DOHH2 (cell line): ENCODE measurements around the gene WRAP73.

Source experiments
- H3F3A ChIP-seq: fragments of 200-600 bp; sonication (generic), shearing (Covaris generic); 2 replicates; pipeline ENCODE4 v1.6.0; 2016; ENCODE audit warnings: antibody characterized with exemption, mild to moderate bottlenecking; ENCODE audit not compliant: control insufficient read depth, insufficient read depth
- H3K27ac ChIP-seq: fragments of 200-600 bp; sonication (generic); 2 replicates; pipeline ENCODE4 v1.5.1; 2014; ENCODE audit warnings: low read depth, mild to moderate bottlenecking, low read length, moderate library complexity
- H3K27me3 ChIP-seq: fragments of 200-600 bp; sonication (generic); 2 replicates; pipeline ENCODE4 v1.6.1; 2014; ENCODE audit warnings: mild to moderate bottlenecking, low read length, mixed read lengths; ENCODE audit not compliant: control insufficient read depth
- H3K36me3 ChIP-seq: fragments of 200-600 bp; sonication (generic); 2 replicates; pipeline ENCODE4 v1.6.1; 2014; ENCODE audit warnings: mild to moderate bottlenecking, low read length, moderate library complexity, mixed read lengths; ENCODE audit not compliant: control insufficient read depth
- H3K4me1 ChIP-seq: fragments of 200-600 bp; sonication (generic); 2 replicates; pipeline ENCODE4 v1.6.1; 2014; ENCODE audit warnings: mild to moderate bottlenecking, low read length, mixed read lengths; ENCODE audit not compliant: control insufficient read depth
- H3K4me2 ChIP-seq: fragments of 200-600 bp; sonication (generic); 2 replicates; pipeline ENCODE4 v1.6.0; 2014; ENCODE audit warnings: mild to moderate bottlenecking, low read length, moderate library complexity
- H3K4me3 ChIP-seq: fragments of 200-600 bp; sonication (generic); 2 replicates; pipeline ENCODE4 v1.5.1; 2014; ENCODE audit warnings: mild to moderate bottlenecking, low read length, mixed read lengths
- H3K79me2 ChIP-seq: fragments of 200-600 bp; sonication (generic); 2 replicates; pipeline ENCODE4 v1.6.1; 2014; ENCODE audit warnings: mild to moderate bottlenecking, low read length, mixed read lengths; ENCODE audit not compliant: control insufficient read depth
- H3K9me2 ChIP-seq: fragments of 200-600 bp; sonication (generic); replicated peaks from 2 replicates; pipeline ENCODE4 v1.6.1; 2014; ENCODE audit warnings: mild to moderate bottlenecking, low read length, mixed read lengths; ENCODE audit not compliant: control insufficient read depth
- H3K9me3 ChIP-seq: fragments of 200-600 bp; sonication (generic); 2 replicates; pipeline ENCODE4 v1.6.1; 2014; ENCODE audit warnings: antibody characterized with exemption, low read length, mixed read lengths; ENCODE audit not compliant: control insufficient read depth, insufficient read depth
- H4K20me1 ChIP-seq: fragments of 200-600 bp; sonication (generic); 2 replicates; pipeline ENCODE4 v1.6.0; 2014; ENCODE audit warnings: low read depth, mild to moderate bottlenecking, antibody characterized with exemption, low read length, moderate library complexity; ENCODE audit not compliant: control insufficient read depth, insufficient read depth
- EZH2phosphoT487 ChIP-seq: fragments of 200-600 bp; sonication (generic); IDR thresholded peaks from 2 replicates; pipeline ENCODE4 v1.6.1; 2017; ENCODE audit warnings: borderline replicate concordance, mild to moderate bottlenecking, antibody characterized with exemption, low read length, moderate library complexity, mixed read lengths
- TF ChIP-seq, protein P1 (sequence below): fragments of 200-600 bp; sonication (generic); IDR thresholded peaks from one replicate; pipeline ENCODE4 v1.5.1; 2014; ENCODE audit warnings: antibody characterized with exemption, mild to moderate bottlenecking, low read depth, low read length; ENCODE audit not compliant: poor library complexity, severe bottlenecking

Gene WRAP73

DNA sequence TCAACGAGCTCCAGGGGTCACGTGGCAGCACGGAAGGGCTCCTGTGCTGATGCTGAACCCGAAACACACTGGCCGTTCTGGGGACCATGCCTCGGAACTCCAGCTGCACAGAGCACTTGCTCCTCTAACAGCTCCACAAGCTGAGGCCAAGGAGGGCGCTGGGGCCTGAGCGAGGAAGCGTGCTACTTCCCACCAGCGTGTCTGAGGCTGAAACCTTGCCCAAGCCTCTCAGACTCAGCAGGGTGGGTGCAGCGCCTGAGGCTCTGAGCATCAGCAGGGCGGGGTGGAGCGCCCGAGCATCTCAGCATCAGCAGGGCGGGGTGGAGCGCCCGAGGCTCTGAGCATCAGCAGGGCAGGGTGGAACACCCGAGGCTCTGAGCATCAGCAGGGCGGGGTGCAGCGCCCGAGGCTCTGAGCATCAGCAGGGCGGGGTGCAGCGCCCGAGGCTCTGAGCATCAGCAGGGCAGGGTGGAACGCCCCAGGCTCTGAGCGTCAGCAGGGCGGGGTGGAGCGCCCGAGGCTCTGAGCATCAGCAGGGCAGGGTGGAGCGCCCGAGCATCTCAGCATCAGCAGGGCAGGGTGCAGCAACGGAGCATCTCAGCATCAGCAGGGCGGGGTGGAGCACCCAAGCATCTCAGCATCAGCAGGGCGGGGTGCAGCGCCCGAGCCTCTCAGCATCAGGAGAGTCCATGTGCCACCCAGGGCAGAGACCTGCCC lies 9.6 kb downstream of the WRAP73 start:
- H4K20me1 ChIP-seq = no peaks in the 10 kb centered on the region
- H3K27ac ChIP-seq = no peak overlapping the region
- no peaks in the 10 kb centered on the region for H3K4me1 ChIP-seq
- H3F3A ChIP-seq = no peaks in the 10 kb centered on the region
- H3K4me2 ChIP-seq = no peak overlapping the region
- no peak overlapping the region for H3K4me3 ChIP-seq
- no peaks in the 10 kb centered on the region for H3K79me2 ChIP-seq
- no peak for TF ChIP-seq EZH2phosphoT487
- TF ChIP-seq, protein P1, sequence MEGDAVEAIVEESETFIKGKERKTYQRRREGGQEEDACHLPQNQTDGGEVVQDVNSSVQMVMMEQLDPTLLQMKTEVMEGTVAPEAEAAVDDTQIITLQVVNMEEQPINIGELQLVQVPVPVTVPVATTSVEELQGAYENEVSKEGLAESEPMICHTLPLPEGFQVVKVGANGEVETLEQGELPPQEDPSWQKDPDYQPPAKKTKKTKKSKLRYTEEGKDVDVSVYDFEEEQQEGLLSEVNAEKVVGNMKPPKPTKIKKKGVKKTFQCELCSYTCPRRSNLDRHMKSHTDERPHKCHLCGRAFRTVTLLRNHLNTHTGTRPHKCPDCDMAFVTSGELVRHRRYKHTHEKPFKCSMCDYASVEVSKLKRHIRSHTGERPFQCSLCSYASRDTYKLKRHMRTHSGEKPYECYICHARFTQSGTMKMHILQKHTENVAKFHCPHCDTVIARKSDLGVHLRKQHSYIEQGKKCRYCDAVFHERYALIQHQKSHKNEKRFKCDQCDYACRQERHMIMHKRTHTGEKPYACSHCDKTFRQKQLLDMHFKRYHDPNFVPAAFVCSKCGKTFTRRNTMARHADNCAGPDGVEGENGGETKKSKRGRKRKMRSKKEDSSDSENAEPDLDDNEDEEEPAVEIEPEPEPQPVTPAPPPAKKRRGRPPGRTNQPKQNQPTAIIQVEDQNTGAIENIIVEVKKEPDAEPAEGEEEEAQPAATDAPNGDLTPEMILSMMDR = no peak
- H3K27me3 ChIP-seq = no peaks in the 10 kb centered on the region
- H3K9me3 ChIP-seq = no peaks in the 10 kb centered on the region
- no peaks in the 10 kb centered on the region for H3K9me2 ChIP-seq
- H3K36me3 ChIP-seq = peaks cover 45% of the 10 kb centered on the region

DNA sequence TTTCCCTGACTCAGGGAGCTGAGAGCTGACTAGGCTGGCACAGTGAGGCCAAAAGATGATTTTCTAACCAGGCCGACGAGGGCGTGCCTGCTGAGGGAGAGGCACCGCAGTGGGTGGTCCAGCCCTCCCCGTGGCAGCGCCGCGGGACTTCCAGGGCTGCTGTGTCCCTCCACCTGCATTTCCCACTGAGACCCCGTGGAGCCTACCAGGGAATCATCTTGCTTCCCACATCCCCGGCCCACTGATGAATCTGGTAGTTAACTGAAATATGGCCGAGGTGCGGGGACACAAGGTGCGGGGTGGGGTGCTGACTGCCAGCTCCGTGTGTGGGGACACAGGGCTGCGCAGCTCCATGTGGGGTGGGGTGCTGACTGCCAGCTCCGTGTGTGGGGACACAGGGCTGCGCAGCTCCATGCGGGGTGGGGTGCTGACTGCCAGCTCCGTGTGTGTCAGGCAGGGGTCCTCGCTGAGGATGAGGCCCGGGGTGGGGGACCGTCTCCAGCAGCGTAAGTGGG lies 10.4 kb downstream of the WRAP73 start:
- TF ChIP-seq EZH2phosphoT487 = no peak
- TF ChIP-seq, protein P1 = no peak
- Histone ChIP-seq H3K4me3 (no peak overlapping the region), H3K27me3 (no peaks in the 10 kb centered on the region), H3K79me2 (no peaks in the 10 kb centered on the region), H3K9me3 (no peaks in the 10 kb centered on the region), H3K27ac (no peak overlapping the region), H4K20me1 (no peaks in the 10 kb centered on the region), H3F3A (no peaks in the 10 kb centered on the region), H3K9me2 (no peaks in the 10 kb centered on the region), H3K4me2 (no peak overlapping the region), H3K36me3 (peaks cover 44% of the 10 kb centered on the region), H3K4me1 (no peaks in the 10 kb centered on the region)

DNA sequence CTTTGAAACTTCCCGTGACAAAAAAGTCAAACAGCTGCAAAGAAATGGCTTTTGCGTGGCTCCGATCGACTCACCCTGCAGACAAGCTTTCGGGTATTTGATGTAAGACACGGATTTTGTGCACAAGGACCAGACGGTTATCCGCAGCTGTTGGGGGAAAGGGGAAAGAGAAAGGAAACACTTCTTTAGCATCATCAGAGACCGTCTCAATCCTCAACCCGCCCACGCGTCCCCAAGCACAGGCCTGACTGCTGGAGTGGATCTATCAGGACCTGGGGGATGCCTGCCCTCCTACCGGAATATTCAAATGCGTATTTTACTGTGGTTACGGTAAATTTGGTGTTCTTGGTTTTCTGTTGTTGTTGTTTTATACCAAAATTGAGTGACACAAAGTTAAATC lies 11.2 kb downstream of the WRAP73 start:
- Histone ChIP-seq H3K36me3 (peaks cover 42% of the 10 kb centered on the region), H3K4me2 (no peak overlapping the region), H4K20me1 (no peaks in the 10 kb centered on the region), H3K79me2 (no peaks in the 10 kb centered on the region), H3K27me3 (no peaks in the 10 kb centered on the region), H3K9me3 (no peaks in the 10 kb centered on the region), H3K27ac (no peak overlapping the region), H3K4me3 (no peak overlapping the region), H3K4me1 (no peaks in the 10 kb centered on the region), H3K9me2 (no peaks in the 10 kb centered on the region), H3F3A (no peaks in the 10 kb centered on the region)
- TF ChIP-seq, protein P1 = no peak
- TF ChIP-seq EZH2phosphoT487 = no peak
